ENCODE results near the gene KIF6. TPM values are rescaled to one million over a fixed set of nuclear protein-coding genes. Genes with fewer than 3 reads are reported as not detected.

Gene KIF6
- total RNA-seq, 4 donors from 2014 or later = 0.26 to 1.8 (median 1.6) TPM; not detected in 1

- TF ChIP-seq POLR2A (IDR thresholded peaks at IDR 0.05) (no peak), CTCF (IDR thresholded peaks at IDR 0.05) (no peak)
- Histone ChIP-seq H3K27ac (no peak overlapping the region), H3K36me3 (no peaks in the 10 kb centered on the region), H3K9me3 (no peaks in the 10 kb centered on the region), H3K4me3 (no peak overlapping the region), H3K4me1 (no peaks in the 10 kb centered on the region), H3K27me3 (no peaks in the 10 kb centered on the region)
- no peak for DNase-seq
- intact Hi-C loops (cut with DNase I; ENCODE audit: low total_unique reads) = no loop called here
Observed at GRCh38 chr6:39664173-39664572, 61.0 kb downstream of the KIF6 start.

GRCh38 chr6:39657355-39658135 is 67.7 kb downstream of the KIF6 start:
- Histone ChIP-seq H3K9me3 (no peaks in the 10 kb centered on the region), H3K36me3 (no peaks in the 10 kb centered on the region), H3K4me1 (no peaks in the 10 kb centered on the region), H3K4me3 (no peak overlapping the region), H3K27me3 (no peaks in the 10 kb centered on the region), H3K27ac (no peak overlapping the region)
- TF ChIP-seq POLR2A (IDR thresholded peaks at IDR 0.05) = no peak
- no peak for TF ChIP-seq CTCF (IDR thresholded peaks at IDR 0.05)
- no peak for DNase-seq
- intact Hi-C loops (cut with DNase I; ENCODE audit: low total_unique reads) = no loop called here

- H3K9me3 ChIP-seq = no peaks in the 10 kb centered on the region
- intact Hi-C loops (cut with DNase I; ENCODE audit: low total_unique reads) = no loop called here
- no peak overlapping the region for H3K27ac ChIP-seq
- no peak for DNase-seq
- H3K36me3 ChIP-seq = no peaks in the 10 kb centered on the region
- TF ChIP-seq POLR2A (IDR thresholded peaks at IDR 0.05) = no peak
- TF ChIP-seq CTCF (IDR thresholded peaks at IDR 0.05) = no peak
- no peaks in the 10 kb centered on the region for H3K4me1 ChIP-seq
- no peaks in the 10 kb centered on the region for H3K27me3 ChIP-seq
- no peak overlapping the region for H3K4me3 ChIP-seq
Observed at GRCh38 chr6:39654121-39654520, 71.1 kb downstream of the KIF6 start.

GRCh38 chr6:39653612-39654011 is 71.6 kb downstream of the KIF6 start:
- no peak for TF ChIP-seq POLR2A (IDR thresholded peaks at IDR 0.05)
- no peak for TF ChIP-seq CTCF (IDR thresholded peaks at IDR 0.05)

GRCh38 chr6:39649996-39650395 is 75.2 kb downstream of the KIF6 start:
- intact Hi-C loops (cut with DNase I; ENCODE audit: low total_unique reads) = no loop called here
- TF ChIP-seq CTCF (IDR thresholded peaks at IDR 0.05) (no peak), POLR2A (IDR thresholded peaks at IDR 0.05) (no peak)
- no peak for DNase-seq
- Histone ChIP-seq H3K9me3 (no peaks in the 10 kb centered on the region), H3K36me3 (no peaks in the 10 kb centered on the region), H3K4me3 (no peak overlapping the region), H3K27me3 (no peaks in the 10 kb centered on the region), H3K4me1 (no peaks in the 10 kb centered on the region), H3K27ac (no peak overlapping the region)

More at GRCh38 chr6:39653612-39654011, 71.6 kb downstream of the KIF6 start:
- H3K4me1 ChIP-seq = no peaks in the 10 kb centered on the region
- no peaks in the 10 kb centered on the region for H3K36me3 ChIP-seq
- H3K4me3 ChIP-seq = no peak overlapping the region
- no peak for DNase-seq
- no peak overlapping the region for H3K27ac ChIP-seq
- intact Hi-C loops (cut with DNase I; ENCODE audit: low total_unique reads) = no loop called here
- no peaks in the 10 kb centered on the region for H3K9me3 ChIP-seq
- no peaks in the 10 kb centered on the region for H3K27me3 ChIP-seq

All from uterus (tissue), 4 donors.